PC-9 (cell line): ENCODE data around the gene FBXW7.

ENCODE experiments used
- EZH2 ChIP-seq: fragments of 200-600 bp; sonication (generic); IDR thresholded peaks from 2 replicates; pipeline ENCODE4 v1.8.0; 2017; ENCODE audit warnings: antibody characterized with exemption, low read depth
- TF ChIP-seq, protein P1 (sequence below): fragments of 200-600 bp; sonication (generic); conservative IDR thresholded peaks from 2 replicates; pipeline ENCODE4 v1.6.1; 2017; ENCODE audit warnings: mixed run types, antibody characterized with exemption, mild to moderate bottlenecking, moderate library complexity

GRCh38 chr4:152508818-152509217 is 27.1 kb downstream of the FBXW7 start:
- no peak for TF ChIP-seq EZH2
- TF ChIP-seq, protein P1, sequence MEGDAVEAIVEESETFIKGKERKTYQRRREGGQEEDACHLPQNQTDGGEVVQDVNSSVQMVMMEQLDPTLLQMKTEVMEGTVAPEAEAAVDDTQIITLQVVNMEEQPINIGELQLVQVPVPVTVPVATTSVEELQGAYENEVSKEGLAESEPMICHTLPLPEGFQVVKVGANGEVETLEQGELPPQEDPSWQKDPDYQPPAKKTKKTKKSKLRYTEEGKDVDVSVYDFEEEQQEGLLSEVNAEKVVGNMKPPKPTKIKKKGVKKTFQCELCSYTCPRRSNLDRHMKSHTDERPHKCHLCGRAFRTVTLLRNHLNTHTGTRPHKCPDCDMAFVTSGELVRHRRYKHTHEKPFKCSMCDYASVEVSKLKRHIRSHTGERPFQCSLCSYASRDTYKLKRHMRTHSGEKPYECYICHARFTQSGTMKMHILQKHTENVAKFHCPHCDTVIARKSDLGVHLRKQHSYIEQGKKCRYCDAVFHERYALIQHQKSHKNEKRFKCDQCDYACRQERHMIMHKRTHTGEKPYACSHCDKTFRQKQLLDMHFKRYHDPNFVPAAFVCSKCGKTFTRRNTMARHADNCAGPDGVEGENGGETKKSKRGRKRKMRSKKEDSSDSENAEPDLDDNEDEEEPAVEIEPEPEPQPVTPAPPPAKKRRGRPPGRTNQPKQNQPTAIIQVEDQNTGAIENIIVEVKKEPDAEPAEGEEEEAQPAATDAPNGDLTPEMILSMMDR = no peak
